ENCODE data around the gene GHDC. TPM values are rescaled to one million over a fixed set of nuclear protein-coding genes. Genes with fewer than 3 reads are reported as not detected.
"Not testable (repeated sequence)": the region's sequence is repeated elsewhere in the genome, so short reads cannot be mapped to it uniquely, and the experiment has no call there.

GHDC gene
- total RNA-seq, 3 donors from 2014 or later, result 21.9 to 22.2 (median 22.0) TPM

DNA sequence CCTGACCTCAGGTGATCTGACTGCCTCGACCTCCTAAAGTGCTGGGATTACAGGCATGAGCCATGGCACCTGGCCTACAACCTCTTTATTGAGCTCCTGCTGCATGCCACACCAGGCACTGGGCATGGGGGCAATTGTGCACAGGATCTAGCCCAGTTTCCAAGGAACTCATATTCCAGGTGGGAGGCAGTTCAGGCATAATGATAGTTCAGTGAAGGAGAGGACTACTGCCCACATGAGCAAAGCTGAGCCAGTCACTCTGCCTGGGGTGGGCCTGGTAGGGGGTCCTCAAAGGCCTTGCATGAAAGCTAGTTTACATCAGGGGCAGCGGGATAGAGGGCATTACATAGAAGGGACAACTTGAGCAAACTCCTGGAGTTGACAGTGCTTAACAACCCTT lies 6.5 kb downstream of the GHDC start:
- TF ChIP-seq, protein P1, sequence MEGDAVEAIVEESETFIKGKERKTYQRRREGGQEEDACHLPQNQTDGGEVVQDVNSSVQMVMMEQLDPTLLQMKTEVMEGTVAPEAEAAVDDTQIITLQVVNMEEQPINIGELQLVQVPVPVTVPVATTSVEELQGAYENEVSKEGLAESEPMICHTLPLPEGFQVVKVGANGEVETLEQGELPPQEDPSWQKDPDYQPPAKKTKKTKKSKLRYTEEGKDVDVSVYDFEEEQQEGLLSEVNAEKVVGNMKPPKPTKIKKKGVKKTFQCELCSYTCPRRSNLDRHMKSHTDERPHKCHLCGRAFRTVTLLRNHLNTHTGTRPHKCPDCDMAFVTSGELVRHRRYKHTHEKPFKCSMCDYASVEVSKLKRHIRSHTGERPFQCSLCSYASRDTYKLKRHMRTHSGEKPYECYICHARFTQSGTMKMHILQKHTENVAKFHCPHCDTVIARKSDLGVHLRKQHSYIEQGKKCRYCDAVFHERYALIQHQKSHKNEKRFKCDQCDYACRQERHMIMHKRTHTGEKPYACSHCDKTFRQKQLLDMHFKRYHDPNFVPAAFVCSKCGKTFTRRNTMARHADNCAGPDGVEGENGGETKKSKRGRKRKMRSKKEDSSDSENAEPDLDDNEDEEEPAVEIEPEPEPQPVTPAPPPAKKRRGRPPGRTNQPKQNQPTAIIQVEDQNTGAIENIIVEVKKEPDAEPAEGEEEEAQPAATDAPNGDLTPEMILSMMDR (IDR thresholded peaks at IDR 0.05), result no peak
- Histone ChIP-seq H3K36me3 (ENCODE audit: low read depth) (no peaks in the 10 kb centered on the region), H3K4me3 (no peak overlapping the region), H3K4me1 (ENCODE audit: low read depth) (peaks cover 18% of the 10 kb centered on the region), H3K9me3 (no peaks in the 10 kb centered on the region)
- intact Hi-C loops (cut with DNase I, micrococcal nuclease), result no loop called here
- no peak for ATAC-seq
- DNase-seq, result no peak

DNA sequence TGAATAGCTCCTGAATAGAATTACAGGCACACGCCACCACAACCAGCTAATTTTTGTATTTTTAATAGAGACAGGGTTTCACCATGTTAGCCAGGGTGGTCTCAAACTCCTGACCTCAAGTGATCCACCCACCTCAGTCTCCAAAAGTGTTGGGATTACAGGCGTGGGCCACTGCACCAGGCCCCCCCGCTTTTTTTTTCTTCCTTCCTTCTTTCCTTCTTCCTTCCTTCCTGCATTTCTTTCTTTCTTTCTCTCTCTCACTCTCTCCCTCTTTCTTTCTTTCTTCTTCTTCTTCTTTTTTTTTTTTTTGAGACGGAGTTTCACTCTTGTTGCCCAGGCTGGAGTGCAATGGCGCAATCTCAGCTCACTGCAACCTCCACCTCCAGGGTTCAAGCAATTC lies 8.1 kb downstream of the GHDC start:
- not testable (repeated sequence) for ATAC-seq; H3K36me3 ChIP-seq (ENCODE audit: low read depth)

DNA sequence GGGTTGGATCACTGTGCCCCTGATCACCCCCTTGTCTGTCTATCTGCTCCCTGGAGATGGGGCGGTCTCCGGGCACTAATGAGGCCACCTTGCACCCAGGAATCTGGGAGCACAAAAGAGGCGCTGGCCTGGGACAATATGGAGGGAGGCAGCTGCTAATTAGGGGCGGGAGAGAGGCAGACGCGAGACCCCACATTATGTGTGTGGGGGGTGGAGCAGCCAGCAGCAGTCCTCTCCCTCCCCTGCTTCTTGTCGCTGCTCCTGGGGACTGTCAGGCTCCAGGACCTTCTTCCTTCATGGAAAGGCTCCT lies 8.7 kb downstream of the GHDC start:
- H3K9me3 ChIP-seq, result no peaks in the 10 kb centered on the region
- ATAC-seq, result no peak
- intact Hi-C loops (cut with DNase I, micrococcal nuclease), result no loop called here

More for the DNA sequence above, 8.1 kb downstream of the GHDC start:
- H3K4me3 ChIP-seq; DNase-seq; intact Hi-C loops (cut with DNase I, micrococcal nuclease); H3K9me3 ChIP-seq: not testable (repeated sequence)
- H3K4me1 ChIP-seq (ENCODE audit: low read depth), result peaks cover 22% of the 10 kb centered on the region

DNA sequence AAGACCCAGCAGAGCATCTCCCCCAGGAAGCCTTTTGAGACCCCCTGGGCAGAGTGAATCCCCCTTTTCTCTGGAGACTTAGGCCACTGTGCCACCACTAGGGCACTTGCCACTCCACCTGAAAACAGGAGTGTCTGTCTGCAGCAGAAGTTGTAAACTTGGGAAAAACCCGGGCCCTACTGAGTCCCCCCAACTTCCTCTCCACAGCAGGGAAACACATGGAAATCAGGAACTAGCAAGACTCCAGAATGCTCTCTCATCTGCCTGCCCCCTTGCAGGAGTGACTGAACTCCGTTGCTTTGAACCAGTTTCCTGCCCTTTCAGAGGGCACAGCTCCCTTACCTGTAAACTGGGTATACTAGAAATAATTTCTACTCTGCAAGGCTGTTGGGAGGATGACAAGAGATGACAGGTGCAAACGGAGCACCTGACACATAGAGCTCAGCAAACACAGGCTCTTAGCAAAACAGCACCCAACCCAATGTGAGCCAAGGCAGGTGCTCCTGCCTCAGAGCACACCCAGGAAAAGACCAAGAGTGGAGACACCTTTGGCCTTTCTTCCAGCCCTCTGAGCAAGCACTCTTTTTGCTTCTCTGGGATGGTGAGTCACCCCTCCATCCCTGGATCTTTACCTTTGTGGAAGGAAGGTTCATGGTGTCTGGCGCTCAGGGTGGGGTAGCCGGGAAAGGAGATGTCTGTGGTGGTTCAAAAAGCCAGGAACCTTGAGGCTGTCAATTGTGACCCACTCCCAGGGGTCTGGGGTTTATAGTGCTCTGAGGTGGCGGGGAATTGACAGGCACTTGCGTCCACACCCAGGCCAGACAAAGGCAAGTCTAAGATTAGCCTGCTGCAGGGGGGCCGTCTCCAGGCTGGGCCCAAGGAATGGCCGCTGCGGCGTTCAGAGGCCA lies 9.3 kb downstream of the GHDC start, which contains the start of gene HCRT:
TSS of gene HCRT (minus strand) at position 740 of the 908 bp plus-strand sequence. CDS start at position 653, 87 bp downstream.
- intact Hi-C loops (cut with DNase I, micrococcal nuclease), result no loop called here
- H3K4me3 ChIP-seq, result no peak within 1 kb of the TSS
- peaks cover 32% of the 10 kb centered on the region for H3K4me1 ChIP-seq (ENCODE audit: low read depth)
- H3K9me3 ChIP-seq, result no peaks in the 10 kb centered on the region
- no peaks in the 10 kb centered on the region for H3K36me3 ChIP-seq (ENCODE audit: low read depth)
- DNase-seq (no peak), ATAC-seq (peak; percentile 27)
- TF ChIP-seq, protein P1 (IDR thresholded peaks at IDR 0.05), result no peak

More for the DNA sequence above, 8.7 kb downstream of the GHDC start:
- TF ChIP-seq, protein P1 (IDR thresholded peaks at IDR 0.05), result no peak
- no peak overlapping the region for H3K4me3 ChIP-seq
- no peak for DNase-seq
- H3K36me3 ChIP-seq (ENCODE audit: low read depth), result no peaks in the 10 kb centered on the region
- peaks cover 28% of the 10 kb centered on the region for H3K4me1 ChIP-seq (ENCODE audit: low read depth)

DNA sequence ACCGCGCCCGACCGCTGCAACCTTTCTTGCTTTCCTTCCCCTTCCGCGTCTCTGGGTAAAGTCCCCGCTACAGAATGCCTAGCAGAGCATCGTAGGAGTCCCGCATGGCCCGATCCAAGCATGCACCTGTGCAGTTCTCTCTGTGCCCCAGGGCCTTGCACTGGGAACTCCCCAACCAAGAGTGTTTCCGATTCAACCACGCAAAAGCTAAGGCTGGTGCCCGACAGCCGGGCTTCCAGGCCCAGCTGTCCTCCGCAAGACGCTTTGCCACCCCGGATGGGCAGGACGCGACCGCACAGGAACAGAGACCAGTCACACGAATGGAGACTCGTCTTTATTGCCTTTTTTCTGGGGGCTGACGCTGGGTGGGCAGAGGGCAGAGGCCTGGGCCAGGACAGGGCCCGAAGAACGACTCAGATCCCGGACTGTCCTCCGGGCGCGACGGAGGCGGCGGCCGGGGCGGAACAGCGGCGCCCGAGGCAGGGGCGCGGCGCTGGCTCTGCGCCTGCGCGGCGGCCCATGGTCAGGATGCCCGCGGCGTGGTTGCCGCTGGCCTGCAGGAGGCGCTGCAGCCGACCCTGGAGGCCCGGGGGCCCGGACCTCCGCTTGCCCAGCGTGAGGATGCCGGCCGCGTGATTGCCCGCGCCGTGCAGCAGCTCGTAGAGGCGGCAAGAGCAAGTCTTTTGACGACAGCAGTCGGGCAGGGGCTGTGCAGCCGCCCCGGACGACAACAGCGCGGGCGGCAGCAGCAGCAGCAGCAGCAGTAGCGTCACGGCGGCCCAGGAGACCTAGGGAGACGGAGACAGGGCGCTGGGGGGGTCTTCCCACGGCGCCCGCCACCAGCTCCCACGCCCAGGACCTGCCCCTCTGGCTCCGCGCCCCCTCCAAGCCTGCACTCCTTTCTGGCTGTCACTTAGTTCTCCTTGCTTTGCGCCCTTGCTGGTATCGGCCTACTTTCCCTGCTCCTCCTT lies 10.3 kb downstream of the GHDC start:
- peaks cover 32% of the 10 kb centered on the region for H3K4me1 ChIP-seq (ENCODE audit: low read depth)

More for the DNA sequence above, 10.3 kb downstream of the GHDC start:
- intact Hi-C loops (cut with DNase I, micrococcal nuclease), result no loop called here
- Histone ChIP-seq H3K36me3 (ENCODE audit: low read depth) (no peaks in the 10 kb centered on the region), H3K4me3 (peak overlapping the region; percentile 17), H3K9me3 (no peaks in the 10 kb centered on the region)
- ATAC-seq, result peak; percentile 91
- DNase-seq, result peak; percentile 80 to 91 (median 86)
- TF ChIP-seq, protein P1 (IDR thresholded peaks at IDR 0.05), result peak; percentile 94
